Dendritic cell treated with granulocyte-macrophage colony-stimulating factor and Interleukin-4, amounts not matched to agents 40 ng/mL and 50 ng/mL, for 4 days (primary cell): ENCODE results near the gene CHDH.

ENCODE experiments used
- H3K27ac Mint-ChIP-seq: one replicate; pipeline ENCODE4 v1.8.0; 2022; ENCODE audit warnings: mild to moderate bottlenecking, mixed read lengths
- H3K27me3 Mint-ChIP-seq: one replicate; pipeline ENCODE4 v1.8.0; 2022; ENCODE audit warnings: mild to moderate bottlenecking, mixed read lengths
- H3K36me3 Mint-ChIP-seq: one replicate; pipeline ENCODE4 v1.8.0; 2022; ENCODE audit warnings: low read depth, mixed read lengths
- H3K4me1 Mint-ChIP-seq: one replicate; pipeline ENCODE4 v1.8.0; 2022; ENCODE audit warnings: low read depth, mixed read lengths
- H3K4me3 Mint-ChIP-seq: one replicate; pipeline ENCODE4 v1.8.0; 2022; ENCODE audit warnings: mild to moderate bottlenecking, moderate library complexity, mixed read lengths
- H3K9me3 Mint-ChIP-seq: one replicate; pipeline ENCODE4 v1.8.0; 2022; ENCODE audit warnings: mixed read lengths
- intact Hi-C: fragments of 100-400 bp; cut with micrococcal nuclease; formaldehyde crosslinking; loops from one replicate; pipeline ENCODE4 v1.15.0; 2022

Gene CHDH

DNA sequence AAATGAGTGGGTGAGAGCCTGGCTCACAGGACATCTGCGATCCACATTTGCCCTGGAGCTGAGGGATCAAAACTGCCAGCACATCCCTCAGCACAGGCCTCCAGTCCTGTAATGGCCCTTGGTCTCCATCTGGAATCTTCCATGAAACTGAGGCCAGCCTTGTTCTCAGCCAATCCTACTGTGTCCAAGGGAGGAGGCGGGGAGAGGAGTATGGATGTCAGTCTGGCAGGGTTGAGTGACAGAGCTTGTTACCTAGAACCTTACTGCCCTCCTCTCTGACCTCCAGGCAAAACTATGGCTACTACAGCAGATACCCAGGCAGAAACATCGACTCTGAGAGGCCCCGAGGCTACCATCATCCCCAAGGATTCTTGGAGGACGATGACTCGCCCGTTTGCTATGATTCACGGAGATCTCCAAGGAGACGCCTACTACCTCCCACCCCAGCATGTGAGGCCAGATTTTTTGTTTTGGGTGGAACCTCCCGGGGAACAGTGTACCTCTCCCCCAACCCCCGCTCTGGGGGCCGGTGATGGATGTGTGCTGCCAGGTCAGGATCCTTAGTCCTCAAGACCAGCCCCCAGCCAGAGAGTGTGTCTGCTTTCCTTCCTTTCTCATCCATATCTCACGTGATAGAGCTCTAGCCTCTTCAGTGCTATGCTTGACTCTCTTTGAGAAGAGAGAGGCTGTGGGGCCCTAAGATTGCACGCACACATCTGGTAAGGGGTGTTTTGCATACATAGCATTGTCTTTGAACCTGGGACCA, 41.3 kb downstream of the CHDH start:
- Mint-ChIP-seq H3K27ac (peak overlapping the region; percentile 2), H3K4me3 (no peak overlapping the region), H3K27me3 (peaks cover 54% of the 10 kb centered on the region), H3K4me1 (peaks cover 29% of the 10 kb centered on the region), H3K9me3 (no peaks in the 10 kb centered on the region), H3K36me3 (no peaks in the 10 kb centered on the region)
- intact Hi-C loops: no loop called here

DNA sequence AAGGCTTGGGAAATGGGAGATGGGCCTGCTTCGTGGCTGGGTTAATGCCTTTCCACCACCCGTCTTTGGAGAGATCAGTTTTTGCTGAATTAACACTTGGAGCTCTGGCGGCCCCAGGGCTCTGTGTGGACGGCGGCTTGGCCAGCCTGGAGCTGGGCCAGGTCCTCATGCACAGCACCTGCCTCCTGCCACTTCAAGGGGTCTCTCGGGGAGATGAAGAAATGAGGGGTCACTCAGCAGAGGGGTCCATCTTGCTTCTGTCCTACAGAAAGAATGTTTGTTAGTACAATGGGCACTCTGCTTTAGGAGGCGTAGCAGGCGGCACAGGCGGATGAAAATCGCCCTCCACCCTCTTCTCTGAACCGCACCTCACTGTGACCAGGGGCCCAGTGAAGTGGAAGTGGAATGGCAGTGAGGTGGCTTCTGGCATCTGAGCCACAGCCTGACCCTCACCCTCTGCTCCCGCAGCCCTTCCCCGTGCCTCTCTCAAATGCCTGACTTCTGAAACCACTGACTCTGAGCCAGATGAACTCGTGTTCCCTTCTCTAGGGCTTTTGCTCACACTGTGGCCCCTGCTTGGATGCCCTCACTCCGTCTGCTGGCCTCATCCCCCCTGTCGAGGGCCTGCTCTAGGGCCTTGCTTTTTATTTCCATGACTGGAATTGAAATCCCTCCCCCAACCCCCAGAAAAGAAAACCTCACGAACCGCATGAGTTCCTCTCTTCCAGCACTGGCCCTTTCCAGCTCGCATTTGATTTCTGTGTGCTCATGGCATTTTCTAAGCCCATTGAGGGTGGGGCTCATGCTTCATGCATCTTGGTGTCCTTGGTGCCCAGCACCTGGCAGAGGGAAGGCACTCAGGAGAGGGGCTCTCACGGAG, 42.2 kb downstream of the CHDH start:
- Mint-ChIP-seq H3K27ac (peak overlapping the region; percentile 2), H3K36me3 (no peaks in the 10 kb centered on the region), H3K4me3 (no peak overlapping the region), H3K27me3 (peaks cover 54% of the 10 kb centered on the region), H3K9me3 (no peaks in the 10 kb centered on the region), H3K4me1 (peaks cover 29% of the 10 kb centered on the region)
- intact Hi-C loops: no loop called here

DNA sequence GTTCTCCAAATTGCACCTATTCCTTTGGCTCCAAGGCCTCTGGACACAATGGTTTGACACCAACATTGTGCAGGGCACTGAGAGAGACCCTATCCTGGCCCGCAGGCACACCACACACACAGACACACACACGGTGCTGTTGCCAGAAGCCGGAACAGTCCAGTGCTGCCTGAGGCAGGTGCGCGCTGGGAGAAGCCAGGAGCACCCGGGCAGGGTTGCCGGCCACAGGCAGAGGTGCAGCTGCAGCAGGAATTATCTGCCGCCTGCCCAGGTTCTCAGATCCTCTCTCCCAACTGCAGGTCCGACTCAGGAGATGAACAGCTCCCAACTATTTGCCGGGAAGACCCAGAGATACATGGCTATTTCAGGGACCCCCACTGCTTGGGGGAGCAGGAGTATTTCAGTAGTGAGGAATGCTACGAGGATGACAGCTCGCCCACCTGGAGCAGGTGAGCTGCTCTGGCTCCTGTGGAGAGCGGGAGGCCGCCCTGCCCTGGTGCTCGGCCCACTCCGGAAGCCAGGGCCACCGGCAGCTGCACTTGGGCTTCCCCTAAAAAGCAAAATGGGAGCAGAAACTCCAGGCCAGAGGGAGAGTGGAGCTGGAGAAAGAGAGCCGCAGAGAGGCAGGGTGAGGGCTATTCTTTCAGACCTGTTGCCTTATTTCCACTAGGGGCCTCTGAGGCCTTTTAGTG, 42.9 kb downstream of the CHDH start:
- Mint-ChIP-seq H3K4me1 (peaks cover 29% of the 10 kb centered on the region), H3K9me3 (no peaks in the 10 kb centered on the region), H3K27ac (no peak overlapping the region), H3K27me3 (peaks cover 55% of the 10 kb centered on the region), H3K4me3 (no peak overlapping the region), H3K36me3 (no peaks in the 10 kb centered on the region)
- intact Hi-C loops: no loop called here

DNA sequence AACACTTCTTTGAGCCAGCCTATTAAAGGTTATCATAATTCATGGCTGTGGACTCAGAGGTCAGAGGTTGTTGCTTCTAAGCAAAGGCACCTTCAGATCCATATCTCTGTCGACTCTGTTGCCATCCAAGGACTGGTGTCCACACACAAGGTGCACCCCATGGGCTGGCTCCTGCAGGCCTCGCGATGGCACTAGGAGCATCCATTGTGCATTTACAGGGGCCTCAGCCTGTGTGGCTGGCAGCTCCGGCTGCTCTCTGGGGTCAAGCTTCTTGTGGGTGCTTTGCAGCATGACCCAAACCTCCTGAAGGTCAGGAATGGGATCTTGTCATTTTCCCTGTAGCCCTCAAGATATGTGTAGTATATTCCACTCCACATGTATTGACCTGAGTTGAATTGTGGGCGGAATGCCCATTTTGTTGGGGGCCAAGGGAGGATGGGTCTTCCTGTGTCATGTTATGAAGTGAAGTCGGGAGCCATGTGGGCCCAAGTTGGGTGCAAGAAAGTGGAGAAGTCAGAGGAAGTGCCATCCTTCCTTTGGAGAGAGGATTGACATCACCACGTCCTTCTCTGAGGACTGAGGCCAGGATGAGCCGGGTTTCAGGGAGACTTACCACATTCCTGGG, 43.9 kb downstream of the CHDH start:
- H3K9me3 Mint-ChIP-seq: no peaks in the 10 kb centered on the region
- H3K4me1 Mint-ChIP-seq: peaks cover 29% of the 10 kb centered on the region
- intact Hi-C loops: no loop called here
- H3K36me3 Mint-ChIP-seq: no peaks in the 10 kb centered on the region
- peaks cover 56% of the 10 kb centered on the region for H3K27me3 Mint-ChIP-seq
- no peak overlapping the region for H3K4me3 Mint-ChIP-seq
- H3K27ac Mint-ChIP-seq: no peak overlapping the region

DNA sequence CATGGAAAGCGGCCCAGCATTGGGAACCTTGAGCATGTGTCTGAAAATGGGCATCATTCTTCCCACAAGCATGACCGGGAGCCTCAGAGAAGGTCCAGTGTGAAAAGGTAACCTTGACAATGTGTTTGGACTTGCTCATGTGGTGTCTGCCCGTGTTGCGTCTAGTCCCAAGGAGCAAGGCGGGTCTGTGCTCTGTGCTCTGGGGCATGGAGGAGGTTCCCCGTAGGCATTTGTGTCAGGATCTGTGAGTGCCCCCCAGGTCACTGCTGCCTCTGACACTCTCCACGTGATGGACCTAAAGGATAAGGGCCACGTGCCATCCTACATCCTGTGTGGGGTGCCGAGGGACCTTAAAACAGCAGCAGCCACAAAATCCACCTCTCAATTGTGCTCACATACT, 44.9 kb downstream of the CHDH start:
- Mint-ChIP-seq H3K4me1 (peaks cover 24% of the 10 kb centered on the region), H3K27ac (no peak overlapping the region), H3K9me3 (no peaks in the 10 kb centered on the region), H3K36me3 (no peaks in the 10 kb centered on the region), H3K4me3 (no peak overlapping the region), H3K27me3 (peaks cover 49% of the 10 kb centered on the region)
- intact Hi-C loops: no loop called here

DNA sequence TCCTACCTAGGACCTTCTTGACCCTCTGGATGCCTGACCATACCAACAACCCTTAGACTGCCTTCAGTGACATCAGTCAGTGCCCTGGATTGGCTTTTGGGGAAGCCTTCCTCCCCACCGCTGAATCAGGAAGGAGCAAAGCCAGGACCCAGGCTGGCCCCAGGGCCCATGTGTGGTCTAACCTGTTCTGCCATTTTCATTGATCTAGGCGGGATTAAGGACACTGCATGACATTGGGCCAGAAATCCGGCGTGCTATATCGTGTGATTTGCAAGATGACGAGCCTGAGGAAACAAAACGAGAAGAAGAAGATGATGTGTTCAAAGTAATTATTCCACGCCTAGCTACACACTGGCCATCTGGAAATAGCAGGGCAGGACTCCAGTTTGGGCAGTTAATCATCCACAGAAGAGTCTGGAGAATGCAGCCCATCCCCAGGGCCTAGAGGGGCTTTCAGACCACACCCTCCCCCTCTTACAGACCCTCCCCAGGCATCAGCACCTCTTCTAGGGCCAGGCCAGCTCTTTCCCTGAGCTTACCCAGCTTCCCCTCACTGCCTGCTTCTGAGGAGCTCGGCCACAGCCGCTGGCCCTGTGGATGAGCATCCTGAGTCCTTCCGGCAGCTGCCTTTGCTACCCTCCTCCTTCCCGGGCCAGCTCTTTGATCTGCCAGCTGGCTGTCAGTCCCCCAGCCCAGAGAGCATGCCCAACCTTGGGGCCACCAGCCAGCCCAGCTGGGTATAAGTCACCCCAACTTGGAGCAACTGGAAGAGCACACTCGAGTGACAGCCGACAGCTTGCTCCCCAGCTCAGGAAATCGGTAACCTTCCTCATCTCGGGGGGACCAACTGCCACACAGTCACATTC, 45.9 kb downstream of the CHDH start:
- no peak overlapping the region for H3K4me3 Mint-ChIP-seq
- H3K36me3 Mint-ChIP-seq: no peaks in the 10 kb centered on the region

DNA sequence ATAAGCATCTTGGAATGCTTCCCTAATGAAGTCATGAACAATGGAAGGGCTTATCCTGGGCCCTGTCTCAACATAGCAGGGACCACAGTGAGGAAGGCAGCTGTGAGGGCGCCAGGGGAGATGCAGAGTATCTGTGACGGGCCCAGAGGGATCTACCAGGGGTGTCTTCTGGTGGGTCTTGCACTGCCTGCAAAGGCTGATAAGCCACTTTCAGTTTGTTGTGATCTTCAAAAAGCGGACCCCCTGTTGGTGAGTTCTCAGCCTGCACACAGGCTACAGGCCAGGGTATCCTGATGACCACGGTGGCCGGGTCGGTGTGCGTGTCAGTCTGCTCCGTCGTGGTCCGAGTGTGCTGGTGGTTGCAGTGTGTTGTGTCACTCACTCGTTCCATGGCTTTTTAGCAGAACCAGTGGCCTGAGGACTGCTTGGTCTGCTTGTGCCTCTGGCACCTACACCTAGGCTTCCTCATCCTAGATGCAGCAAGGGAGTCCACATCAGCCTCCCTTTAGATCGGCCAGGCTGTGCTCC, 46.8 kb downstream of the CHDH start:
- peaks cover 45% of the 10 kb centered on the region for H3K27me3 Mint-ChIP-seq
- H3K4me3 Mint-ChIP-seq: no peak overlapping the region
- H3K4me1 Mint-ChIP-seq: peaks cover 19% of the 10 kb centered on the region
- H3K27ac Mint-ChIP-seq: no peak overlapping the region
- no peaks in the 10 kb centered on the region for H3K36me3 Mint-ChIP-seq
- H3K9me3 Mint-ChIP-seq: no peaks in the 10 kb centered on the region
- intact Hi-C loops: no loop called here

More for the DNA sequence above, 45.9 kb downstream of the CHDH start:
- H3K27ac Mint-ChIP-seq: no peak overlapping the region
- H3K9me3 Mint-ChIP-seq: no peaks in the 10 kb centered on the region
- intact Hi-C loops: no loop called here
- peaks cover 22% of the 10 kb centered on the region for H3K4me1 Mint-ChIP-seq
- H3K27me3 Mint-ChIP-seq: peaks cover 44% of the 10 kb centered on the region

DNA sequence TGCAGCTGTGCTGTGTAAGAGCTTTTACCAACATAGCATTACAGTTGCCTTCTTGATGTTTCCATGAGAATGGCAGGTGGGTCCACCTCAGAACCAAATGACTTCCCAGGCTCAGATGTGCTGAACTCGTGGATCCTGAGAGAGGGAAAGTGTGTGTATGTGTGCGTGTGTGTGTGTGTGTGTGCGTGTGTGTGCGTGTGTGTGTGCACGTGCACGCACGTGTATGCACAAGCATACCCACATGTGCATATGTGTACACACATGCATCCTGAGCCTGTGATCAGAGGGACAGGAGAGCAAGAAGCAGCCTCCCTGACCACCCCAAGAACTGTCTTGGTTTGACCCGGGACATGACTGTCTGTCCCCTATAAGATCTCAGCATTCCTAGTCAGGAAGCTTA, 48.1 kb downstream of the CHDH start:
- intact Hi-C loops: no loop called here
- Mint-ChIP-seq H3K27ac (no peak overlapping the region), H3K36me3 (no peaks in the 10 kb centered on the region), H3K4me3 (no peak overlapping the region), H3K27me3 (peaks cover 45% of the 10 kb centered on the region), H3K9me3 (no peaks in the 10 kb centered on the region), H3K4me1 (peaks cover 10% of the 10 kb centered on the region)

DNA sequence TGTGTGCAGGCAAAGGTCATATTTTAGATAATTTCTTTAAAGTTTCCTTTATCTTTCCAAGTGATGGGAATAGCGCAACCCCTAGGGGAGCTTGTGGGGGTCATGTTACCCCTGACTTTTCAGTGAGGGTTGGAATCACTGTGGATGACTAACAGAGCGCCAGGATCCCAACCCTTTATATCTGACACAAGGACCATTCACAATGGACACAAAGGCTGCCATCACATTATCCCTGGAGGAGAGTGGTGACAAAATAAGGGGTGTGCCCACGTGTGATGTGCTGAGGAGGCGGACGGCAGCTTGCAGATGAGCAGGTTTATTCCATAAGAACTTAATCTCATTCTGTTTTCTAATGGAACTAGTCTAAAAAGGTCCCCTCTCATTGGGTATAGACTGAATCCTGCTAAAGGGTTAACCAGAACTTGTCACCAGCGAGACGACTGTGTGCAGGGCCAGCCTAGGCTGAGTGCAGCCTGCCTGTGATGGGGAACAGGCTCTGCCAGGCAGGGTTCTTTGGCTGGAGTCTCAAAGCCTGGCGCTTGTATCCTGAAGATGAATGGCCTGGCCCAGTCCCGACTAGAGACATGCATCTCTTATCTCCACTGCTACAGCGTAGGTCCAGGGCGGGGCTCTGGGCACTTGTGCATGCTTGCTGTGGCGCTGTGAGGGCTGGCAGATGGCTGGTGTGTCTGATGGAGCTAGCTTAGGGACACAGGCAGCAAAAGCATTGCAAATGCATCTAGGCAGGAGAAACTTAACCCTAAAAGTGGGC, 50.2 kb downstream of the CHDH start:
- H3K27me3 Mint-ChIP-seq: peaks cover 49% of the 10 kb centered on the region
- H3K27ac Mint-ChIP-seq: no peak overlapping the region
- H3K36me3 Mint-ChIP-seq: no peaks in the 10 kb centered on the region
- no peak overlapping the region for H3K4me3 Mint-ChIP-seq
- H3K9me3 Mint-ChIP-seq: no peaks in the 10 kb centered on the region
- H3K4me1 Mint-ChIP-seq: peaks cover 10% of the 10 kb centered on the region
- intact Hi-C loops: no loop called here

DNA sequence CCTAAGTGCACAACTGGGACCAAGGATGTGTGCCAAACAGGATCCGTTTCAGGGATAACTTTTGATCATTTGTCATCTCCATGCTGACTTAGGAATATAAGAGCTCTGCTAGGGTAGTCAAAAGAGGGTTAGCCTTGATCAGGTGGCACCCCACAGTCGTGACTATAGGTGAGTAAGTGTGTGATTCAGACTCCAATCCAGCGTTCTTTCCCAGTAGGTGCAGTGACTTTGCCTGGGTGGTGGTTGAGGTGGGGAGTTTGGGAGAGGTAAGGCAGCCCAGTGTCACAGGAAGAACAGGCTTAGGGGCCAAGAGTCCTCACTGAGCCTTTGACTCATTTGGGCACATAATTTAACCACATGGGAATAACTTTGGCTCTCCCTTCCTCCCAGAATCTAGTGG, 51.0 kb downstream of the CHDH start:
- no peak overlapping the region for H3K27ac Mint-ChIP-seq
- intact Hi-C loops: no loop called here
- peaks cover 50% of the 10 kb centered on the region for H3K27me3 Mint-ChIP-seq
- H3K9me3 Mint-ChIP-seq: no peaks in the 10 kb centered on the region
- no peaks in the 10 kb centered on the region for H3K36me3 Mint-ChIP-seq
- H3K4me1 Mint-ChIP-seq: peaks cover 14% of the 10 kb centered on the region
- H3K4me3 Mint-ChIP-seq: no peak overlapping the region

DNA sequence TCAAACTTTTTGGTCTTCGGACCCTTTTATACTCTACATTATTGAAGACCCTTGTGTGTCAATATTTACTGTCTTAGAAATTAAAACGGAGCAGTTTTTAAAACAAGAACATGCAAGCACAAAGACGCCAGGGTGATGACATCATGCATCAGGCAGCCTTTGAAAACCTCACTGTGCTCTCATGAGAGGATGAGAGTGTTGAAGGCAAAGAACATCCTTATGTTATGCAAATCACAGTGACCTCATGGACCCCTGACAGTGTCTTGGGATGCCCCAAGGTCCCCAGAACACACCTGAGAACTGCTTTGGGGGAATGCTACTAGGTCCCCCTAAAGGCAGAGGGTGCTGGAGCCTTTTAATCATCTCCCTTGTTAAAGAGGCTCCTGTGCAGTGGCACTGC, 51.6 kb downstream of the CHDH start:
- no peaks in the 10 kb centered on the region for H3K36me3 Mint-ChIP-seq
- H3K4me1 Mint-ChIP-seq: peaks cover 20% of the 10 kb centered on the region
- peaks cover 54% of the 10 kb centered on the region for H3K27me3 Mint-ChIP-seq
- no peak overlapping the region for H3K4me3 Mint-ChIP-seq
- intact Hi-C loops: no loop called here
- H3K27ac Mint-ChIP-seq: no peak overlapping the region
- H3K9me3 Mint-ChIP-seq: no peaks in the 10 kb centered on the region

DNA sequence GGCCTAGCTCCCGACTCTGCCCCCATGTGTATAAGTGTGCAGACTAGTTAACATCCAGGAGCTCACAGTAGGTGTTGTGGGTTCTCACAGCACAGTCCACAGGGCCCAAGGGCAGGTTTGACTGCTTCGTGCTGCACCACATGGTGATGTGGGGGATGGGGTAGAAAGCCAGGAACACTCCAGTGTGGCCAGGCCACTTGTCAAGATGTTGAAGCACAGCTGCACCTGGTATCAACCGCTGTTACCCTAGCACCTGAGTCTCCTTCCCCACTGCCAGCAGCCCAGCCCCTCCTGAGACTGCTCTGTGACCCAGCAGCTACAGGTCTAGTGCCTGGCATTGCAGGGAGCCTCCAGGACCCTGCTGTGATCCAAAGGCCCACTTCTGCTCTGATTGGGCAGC, 53.4 kb downstream of the CHDH start:
- H3K36me3 Mint-ChIP-seq: no peaks in the 10 kb centered on the region
- peaks cover 26% of the 10 kb centered on the region for H3K4me1 Mint-ChIP-seq
- intact Hi-C loops: no loop called here

More for the DNA sequence above, 53.4 kb downstream of the CHDH start:
- Mint-ChIP-seq H3K4me3 (no peak overlapping the region), H3K27me3 (peaks cover 52% of the 10 kb centered on the region), H3K9me3 (no peaks in the 10 kb centered on the region), H3K27ac (peak overlapping the region; percentile 63)
